HG03066 (cell line): ENCODE data around the gene RGCC.

Experiments
- ATAC-seq: cut with Tn5 transposase; IDR thresholded peaks from one replicate; pipeline ENCODE4 v1.9.1; 2021; ENCODE audit warnings: low read depth; ENCODE audit not compliant: unreplicated experiment

RGCC gene

GRCh38 chr13:41452462-41452861, 4.9 kb upstream of the RGCC start:
- ATAC-seq, result no peak

GRCh38 chr13:41453620-41454019, 3.7 kb upstream of the RGCC start:
- ATAC-seq, result no peak

DNA sequence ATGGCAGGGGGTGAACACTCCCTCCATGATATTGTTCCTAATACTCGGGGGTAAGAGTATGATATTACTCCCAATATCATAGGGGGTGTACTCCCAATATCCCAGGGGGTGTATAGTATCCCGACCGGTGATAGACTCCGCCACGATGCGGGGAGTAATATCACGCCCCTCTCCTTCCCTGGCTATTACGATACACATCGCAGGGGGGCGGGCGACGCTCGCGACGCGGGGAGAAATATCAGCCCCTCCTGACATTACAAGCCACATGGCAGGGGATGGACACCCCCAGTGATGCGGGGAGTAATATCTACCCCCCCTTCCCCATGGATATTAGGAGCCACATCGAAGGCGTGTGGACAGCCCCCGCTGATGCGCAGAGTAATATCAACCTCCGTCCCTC, 3.2 kb upstream of the RGCC start:
- ATAC-seq, result no peak

DNA sequence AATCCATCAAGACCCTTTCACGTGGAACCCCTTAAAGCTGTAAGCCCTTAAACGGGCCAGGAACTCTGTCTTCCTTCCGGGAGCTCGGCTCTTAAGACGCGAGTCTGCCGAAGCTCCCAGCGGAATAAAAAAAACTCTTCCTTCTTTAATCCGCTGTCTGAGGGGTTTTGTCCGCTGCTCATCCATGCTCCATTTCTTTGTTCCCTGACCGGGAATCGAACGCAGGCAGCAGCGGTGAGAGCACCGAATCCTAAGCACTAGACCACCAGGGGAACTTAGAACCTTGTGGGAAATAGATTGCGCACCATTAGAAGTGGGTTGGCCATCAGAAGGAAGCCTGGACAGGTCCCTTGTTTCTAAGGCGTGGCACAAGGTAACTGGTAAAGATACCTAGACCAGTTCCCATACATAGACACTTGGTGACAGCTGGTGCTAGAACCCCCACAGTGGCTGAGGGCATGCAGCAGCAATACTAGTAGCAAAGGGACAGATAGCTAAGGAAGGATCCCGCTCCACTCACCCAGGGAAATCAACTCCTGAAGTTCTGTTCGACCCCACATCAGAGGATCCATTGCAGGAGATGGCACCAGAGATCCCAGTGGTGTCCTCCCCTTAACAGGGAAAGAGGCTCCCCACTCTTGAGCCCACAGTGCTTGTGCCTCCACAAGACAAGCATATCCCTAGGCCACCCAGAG, 1.5 kb upstream of the RGCC start:
- no peak for ATAC-seq

GRCh38 chr13:41457589-41458186, 338 bp downstream of the RGCC start:
- peak; percentile 20 for ATAC-seq

GRCh38 chr13:41458187-41458760, 924 bp downstream of the RGCC start:
- ATAC-seq, result no peak

GRCh38 chr13:41458761-41459431, 1.5 kb downstream of the RGCC start:
- no peak for ATAC-seq

GRCh38 chr13:41459432-41460073, 2.2 kb downstream of the RGCC start:
- no peak for ATAC-seq

GRCh38 chr13:41460074-41460465, 2.7 kb downstream of the RGCC start:
- ATAC-seq, result no peak

- no peak for ATAC-seq
These were observed 3.6 kb downstream of the RGCC start for GRCh38 chr13:41460930-41461329.

DNA sequence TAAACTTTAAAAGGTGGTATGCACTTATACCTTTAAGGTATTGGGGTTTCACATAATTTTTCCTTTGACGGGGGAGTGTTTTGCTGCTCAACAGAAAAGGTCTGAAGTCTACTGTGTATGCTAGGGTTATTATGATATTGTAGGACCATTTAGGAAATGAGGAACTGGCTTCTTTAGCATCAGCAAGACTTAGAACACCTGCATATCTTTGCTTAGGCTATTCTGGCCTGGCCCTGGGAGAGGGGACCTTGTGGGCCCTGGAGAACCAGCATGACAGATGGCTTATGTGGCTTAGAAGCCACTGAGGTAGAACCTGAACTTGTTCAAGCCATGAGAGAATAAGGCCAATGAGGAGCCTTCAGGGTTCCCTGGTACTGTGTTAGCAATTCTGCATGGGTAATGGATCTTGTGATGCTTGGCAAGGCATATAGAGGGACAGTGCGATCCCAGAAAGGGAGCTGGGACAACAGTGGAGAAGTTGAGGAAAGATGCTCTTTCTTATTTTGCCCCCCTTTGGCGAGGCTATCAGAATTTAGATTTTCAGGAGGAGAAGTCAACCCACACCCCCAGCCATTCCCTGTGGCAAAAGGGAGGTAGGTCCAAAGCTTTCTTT, 4.3 kb downstream of the RGCC start:
- no peak for ATAC-seq

- no peak for ATAC-seq
These were observed 5.1 kb downstream of the RGCC start for GRCh38 chr13:41462427-41462826.

GRCh38 chr13:41463838-41464602, 6.7 kb downstream of the RGCC start:
- peak; percentile 43 for ATAC-seq

GRCh38 chr13:41465241-41465847, 8.0 kb downstream of the RGCC start:
- peak; percentile 86 for ATAC-seq

GRCh38 chr13:41465898-41466320, 8.6 kb downstream of the RGCC start:
- no peak for ATAC-seq

- no peak for ATAC-seq
These were observed 10.1 kb downstream of the RGCC start for GRCh38 chr13:41467425-41467945.

DNA sequence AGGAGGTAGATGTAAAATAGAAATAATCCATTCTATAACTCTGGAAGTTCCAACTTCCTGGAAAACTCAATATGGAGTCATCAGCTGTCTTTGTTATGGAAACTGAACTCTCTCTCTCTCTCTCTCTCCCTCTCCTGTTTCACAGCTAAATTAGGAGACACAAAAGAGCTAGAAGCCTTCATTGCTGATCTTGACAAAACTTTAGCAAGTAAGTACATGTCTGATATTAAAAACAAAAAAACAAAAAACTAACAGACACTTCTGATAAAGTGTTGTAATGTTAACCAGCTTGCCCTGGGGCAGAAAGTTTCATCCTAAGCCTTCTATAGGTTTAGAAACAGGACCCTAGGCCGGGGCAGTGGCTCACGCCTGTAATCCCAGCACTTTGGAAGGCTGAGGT, 11.3 kb downstream of the RGCC start:
- ATAC-seq, result no peak

DNA sequence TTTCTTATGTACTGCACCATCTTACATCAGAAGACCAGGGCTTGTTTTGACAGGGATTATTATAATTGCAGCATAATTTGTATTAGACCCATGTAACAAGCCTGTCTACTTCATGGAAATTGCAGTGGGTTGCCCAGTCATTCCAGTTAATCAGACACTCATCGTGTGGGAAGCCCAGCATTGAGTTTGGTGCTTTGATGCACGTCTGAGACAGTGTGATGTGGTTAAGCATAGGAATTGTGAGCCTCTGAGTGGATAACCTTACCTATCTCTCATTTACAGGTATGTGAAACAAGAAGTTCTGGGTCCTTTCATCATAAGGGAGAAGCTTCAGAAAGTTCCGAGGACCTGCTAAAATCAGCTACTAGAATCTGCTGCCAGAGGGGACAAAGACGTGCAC, 12.8 kb downstream of the RGCC start:
- ATAC-seq, result no peak

- no peak for ATAC-seq
These were observed 14.4 kb downstream of the RGCC start for GRCh38 chr13:41471785-41472184.
